Erythroblast (primary cell): ENCODE measurements around the gene ZSWIM8.
"Not testable (repeated sequence)": the region's sequence is repeated elsewhere in the genome, so short reads cannot be mapped to it uniquely, and the experiment has no call there.

Experiments used
- GATA1 ChIP-seq: IDR thresholded peaks from 2 replicates; pipeline ENCODE4 v1.6.1; 2011; ENCODE audit warnings: low read depth, mild to moderate bottlenecking, control low read depth, low read length, moderate library complexity
- POLR2A ChIP-seq: IDR thresholded peaks from 2 replicates; pipeline ENCODE4 v1.6.1; 2011; ENCODE audit warnings: mild to moderate bottlenecking, low read length

DNA sequence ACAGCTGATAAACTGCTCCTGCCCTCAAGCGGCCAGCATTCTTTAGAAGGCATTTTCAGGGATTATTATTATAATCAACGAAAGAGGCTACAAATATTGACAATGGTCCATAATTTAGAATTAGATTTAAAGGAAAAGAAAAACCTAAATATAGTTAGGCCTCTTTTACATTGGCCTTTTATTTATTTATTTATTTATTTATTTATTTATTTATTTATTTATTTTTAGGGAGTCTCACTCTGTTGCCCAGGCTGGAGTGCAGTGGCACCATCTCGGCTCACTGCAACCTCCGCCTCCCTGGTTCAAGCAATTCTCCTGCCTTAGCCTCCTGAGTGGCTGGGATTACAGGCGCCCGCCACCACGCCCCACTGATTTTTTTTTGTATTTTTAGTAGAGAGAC is 43.7 kb downstream of the ZSWIM8 start:
- not testable (repeated sequence) for TF ChIP-seq POLR2A, GATA1
